Activated naive CD4-positive, alpha-beta T cell treated with anti-CD3 and anti-CD28 coated beads, Interleukin-2, amount 10 ng/mL, durations not matched to agents 7 days and 5 days (primary cell): ENCODE results near the gene COL23A1.

Experiments
- CTCF ChIA-PET: fragments of 350-600 bp; sonication (Branson Sonifier 250); formaldehyde crosslinking; loops from one replicate; lab custom pipeline; 2021; ENCODE audit warnings: antibody characterized with exemption; lab: Charles Lee
- DNase-seq: peaks from one replicate; pipeline ENCODE4 v3.0.0-alpha.2; 2020
- H3K27ac Mint-ChIP-seq: one replicate; pipeline ENCODE4 v1.8.0; 2021; ENCODE audit warnings: mild to moderate bottlenecking, moderate library complexity, mixed read lengths
- H3K27me3 Mint-ChIP-seq: one replicate; pipeline ENCODE4 v1.8.0; 2021; ENCODE audit warnings: mild to moderate bottlenecking, mixed read lengths
- H3K36me3 Mint-ChIP-seq: one replicate; pipeline ENCODE4 v1.8.0; 2021; ENCODE audit warnings: mixed read lengths
- H3K4me1 Mint-ChIP-seq: one replicate; pipeline ENCODE4 v1.8.0; 2021; ENCODE audit warnings: mixed read lengths
- H3K4me3 Mint-ChIP-seq: one replicate; pipeline ENCODE4 v1.8.0; 2021; ENCODE audit warnings: mild to moderate bottlenecking, moderate library complexity, mixed read lengths
- H3K9me3 Mint-ChIP-seq: one replicate; pipeline ENCODE4 v1.8.0; 2021; ENCODE audit warnings: mixed read lengths

The COL23A1 gene

DNA sequence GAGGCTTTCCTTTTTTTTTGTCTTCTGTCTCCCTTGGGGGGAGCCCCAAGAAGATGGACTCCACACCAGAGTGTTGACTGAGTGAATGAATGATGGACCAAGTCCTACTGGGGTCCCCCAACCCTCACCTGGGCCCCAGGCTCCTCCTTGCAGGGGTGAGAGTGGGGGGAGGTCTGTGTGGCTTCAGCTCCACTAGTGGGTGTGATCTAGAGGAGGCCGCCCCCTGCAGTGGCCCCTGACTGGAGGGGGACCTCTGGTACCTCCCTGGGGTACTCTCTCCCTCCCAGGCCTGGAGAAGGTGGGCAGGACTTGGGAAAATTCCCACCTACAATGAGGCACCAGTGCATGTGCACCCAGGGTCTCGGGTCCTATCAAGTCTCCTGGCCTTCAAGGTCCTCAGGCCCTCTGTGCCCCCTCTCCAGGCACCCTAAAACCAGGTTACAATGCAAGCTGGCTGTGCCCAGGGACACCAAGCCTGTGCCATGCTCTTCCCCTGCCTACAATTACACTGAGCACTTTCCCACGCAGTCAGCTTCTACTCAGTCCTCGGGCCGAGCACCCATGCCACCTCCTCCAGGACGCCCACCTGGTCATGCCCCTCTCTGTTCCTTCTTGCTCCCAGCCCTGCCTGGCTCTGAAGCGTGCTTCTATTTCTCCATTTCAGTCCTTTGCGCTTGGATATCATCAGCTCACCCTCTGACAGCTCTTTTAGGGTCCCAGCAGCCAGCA, 240.4 kb downstream of the COL23A1 start:
- no peak for DNase-seq
- CTCF ChIA-PET = no interaction called here
- no peaks in the 10 kb centered on the region for H3K36me3 Mint-ChIP-seq
- H3K9me3 Mint-ChIP-seq = no peaks in the 10 kb centered on the region
- H3K4me1 Mint-ChIP-seq = no peaks in the 10 kb centered on the region
- H3K27me3 Mint-ChIP-seq = peaks cover 10% of the 10 kb centered on the region
- H3K4me3 Mint-ChIP-seq = no peak overlapping the region
- H3K27ac Mint-ChIP-seq = no peak overlapping the region

DNA sequence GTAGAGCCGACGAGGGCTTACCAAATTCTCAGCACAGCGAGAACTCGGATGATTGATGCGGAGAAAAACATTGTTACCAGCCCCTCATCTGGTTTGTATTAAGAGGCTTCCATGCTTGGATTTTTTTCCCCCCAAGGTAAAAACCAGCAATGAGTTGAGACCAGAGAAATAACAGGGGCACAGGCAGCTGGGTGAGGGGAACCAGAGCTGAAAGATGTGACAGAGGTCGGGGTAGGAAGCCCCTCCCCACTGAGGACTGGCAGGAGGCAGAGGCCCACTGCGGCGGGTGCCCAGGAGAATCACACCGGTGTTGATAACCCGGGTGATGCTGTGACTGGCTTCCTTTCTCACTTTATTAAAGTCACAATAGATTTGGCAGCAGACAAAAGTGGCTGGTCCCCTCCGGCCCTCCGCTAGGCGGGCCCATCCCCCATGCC, 241.1 kb downstream of the COL23A1 start:
- Mint-ChIP-seq H3K27me3 (peaks cover 3% of the 10 kb centered on the region), H3K36me3 (no peaks in the 10 kb centered on the region), H3K27ac (no peak overlapping the region), H3K4me1 (no peaks in the 10 kb centered on the region), H3K4me3 (no peak overlapping the region), H3K9me3 (no peaks in the 10 kb centered on the region)
- no peak for DNase-seq
- CTCF ChIA-PET = no interaction called here

DNA sequence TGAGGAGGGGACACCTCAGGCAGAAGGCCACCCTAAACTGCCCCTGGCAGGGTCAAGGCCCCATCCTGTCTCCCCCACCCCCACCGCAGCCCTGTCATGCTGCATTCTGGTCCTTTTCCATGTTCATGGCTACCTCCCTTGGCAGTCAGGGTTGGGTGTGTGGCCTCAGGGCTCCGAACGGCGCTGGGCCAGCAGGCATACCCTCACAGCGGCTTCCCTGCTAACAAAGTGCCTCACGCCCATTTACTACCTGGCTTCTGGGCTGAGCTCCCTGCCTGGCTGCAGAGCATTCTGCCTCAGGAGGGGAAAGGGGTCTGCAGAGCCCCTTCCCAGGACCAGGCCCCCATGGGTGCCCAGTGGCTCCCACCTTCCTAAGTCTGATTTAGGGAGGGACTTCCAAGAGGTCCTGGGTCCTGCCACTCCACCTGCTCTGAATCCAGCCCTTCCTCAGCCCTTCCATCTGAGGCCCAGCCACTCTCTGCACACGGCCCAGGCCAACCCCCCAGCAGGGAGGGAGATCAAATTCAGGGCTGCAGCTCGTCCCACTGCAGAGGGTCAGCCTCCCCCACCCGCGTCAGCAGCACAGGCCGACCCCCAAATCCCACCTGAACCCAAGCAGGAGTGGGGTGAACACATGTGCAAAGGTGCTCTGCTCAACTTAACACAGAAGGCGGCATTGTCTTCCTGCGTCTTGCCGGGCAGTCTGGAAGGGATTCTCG, 241.7 kb downstream of the COL23A1 start:
- Mint-ChIP-seq H3K36me3 (no peaks in the 10 kb centered on the region), H3K4me1 (no peaks in the 10 kb centered on the region), H3K4me3 (no peak overlapping the region), H3K27me3 (peaks cover 3% of the 10 kb centered on the region), H3K9me3 (no peaks in the 10 kb centered on the region), H3K27ac (no peak overlapping the region)
- CTCF ChIA-PET = no interaction called here
- no peak for DNase-seq

DNA sequence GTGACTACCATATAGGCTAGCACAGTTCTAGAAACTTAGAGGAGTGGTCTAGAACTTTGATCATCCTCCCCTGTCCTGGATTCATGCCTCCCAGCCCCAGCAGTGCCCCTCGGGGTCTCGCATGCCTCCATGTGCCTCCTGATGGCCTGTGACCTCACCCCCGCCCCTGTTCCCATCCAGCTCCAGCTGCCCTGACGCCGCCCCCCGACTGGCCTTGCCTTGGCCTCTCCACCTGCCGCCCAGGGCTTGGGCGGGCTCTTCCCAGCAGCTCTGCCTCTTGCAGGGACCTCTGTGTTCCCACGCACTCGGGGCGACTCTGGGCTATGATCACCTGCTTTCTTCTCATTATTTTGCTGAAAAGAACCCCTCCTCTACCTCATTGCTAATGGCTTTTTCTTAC, 242.2 kb downstream of the COL23A1 start:
- Mint-ChIP-seq H3K27me3 (peaks cover 3% of the 10 kb centered on the region), H3K27ac (no peak overlapping the region), H3K9me3 (no peaks in the 10 kb centered on the region), H3K4me3 (no peak overlapping the region), H3K4me1 (no peaks in the 10 kb centered on the region), H3K36me3 (no peaks in the 10 kb centered on the region)
- DNase-seq = no peak
- CTCF ChIA-PET = no interaction called here

DNA sequence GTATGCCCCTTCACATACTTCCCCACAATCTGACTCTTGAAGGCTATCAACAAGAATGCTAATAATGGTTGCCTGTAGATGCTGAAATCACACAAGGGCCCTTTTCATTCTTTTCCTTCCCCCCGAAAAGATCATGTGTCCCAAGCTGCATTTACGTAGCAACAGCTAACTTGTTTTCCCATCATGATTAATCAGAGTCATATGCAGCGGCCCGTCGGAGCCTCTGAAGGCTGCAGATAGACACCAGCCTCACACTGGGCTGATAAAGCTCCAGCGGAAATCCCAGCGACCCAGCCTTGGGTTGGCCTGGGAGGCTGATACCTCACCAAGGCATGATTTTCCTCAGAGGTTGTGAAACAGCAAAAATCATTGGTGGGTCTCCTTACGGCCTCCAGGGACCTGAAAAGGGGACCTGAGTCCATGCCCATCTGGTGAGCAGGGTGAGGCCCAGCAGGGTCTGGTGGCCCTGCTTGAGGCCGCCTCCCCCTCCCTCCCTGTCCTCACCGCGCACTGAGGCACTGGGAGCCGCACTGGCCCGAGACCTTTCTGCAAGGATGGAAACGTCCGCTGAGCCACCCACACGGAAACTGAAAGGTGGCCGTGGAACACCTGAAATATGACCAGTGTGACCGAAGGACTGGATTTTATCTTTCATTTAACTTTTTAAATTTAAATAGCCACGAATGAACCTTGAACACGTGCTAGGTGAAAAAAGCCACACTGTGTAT, 243.4 kb downstream of the COL23A1 start:
- Mint-ChIP-seq H3K4me1 (no peaks in the 10 kb centered on the region), H3K4me3 (no peak overlapping the region), H3K9me3 (no peaks in the 10 kb centered on the region), H3K27me3 (peaks cover 3% of the 10 kb centered on the region), H3K27ac (no peak overlapping the region), H3K36me3 (no peaks in the 10 kb centered on the region)
- DNase-seq = no peak
- CTCF ChIA-PET = no interaction called here

DNA sequence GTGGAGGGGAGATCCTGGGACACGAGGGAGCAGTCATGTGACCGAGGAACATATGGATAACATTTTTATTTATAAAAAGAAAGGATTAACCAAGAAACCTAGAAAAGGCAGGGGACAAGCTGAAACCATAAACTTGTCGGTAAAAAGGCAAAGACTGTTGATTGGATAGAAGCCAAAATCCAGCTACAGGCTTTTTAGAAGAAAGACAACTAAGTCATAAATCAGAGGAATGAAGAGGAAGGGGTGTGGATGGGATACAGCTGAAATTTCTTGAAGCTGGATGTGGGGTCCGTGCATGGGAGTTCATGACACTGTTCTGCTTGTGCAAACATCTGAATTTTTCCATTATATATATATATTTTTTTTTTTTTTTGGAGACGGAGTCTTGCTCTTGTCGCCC, 246.9 kb downstream of the COL23A1 start:
- no peaks in the 10 kb centered on the region for H3K36me3 Mint-ChIP-seq
- CTCF ChIA-PET = no interaction called here
- no peak overlapping the region for H3K27ac Mint-ChIP-seq
- DNase-seq = no peak
- peaks cover 9% of the 10 kb centered on the region for H3K27me3 Mint-ChIP-seq
- H3K4me3 Mint-ChIP-seq = no peak overlapping the region
- H3K4me1 Mint-ChIP-seq = no peaks in the 10 kb centered on the region
- no peaks in the 10 kb centered on the region for H3K9me3 Mint-ChIP-seq

DNA sequence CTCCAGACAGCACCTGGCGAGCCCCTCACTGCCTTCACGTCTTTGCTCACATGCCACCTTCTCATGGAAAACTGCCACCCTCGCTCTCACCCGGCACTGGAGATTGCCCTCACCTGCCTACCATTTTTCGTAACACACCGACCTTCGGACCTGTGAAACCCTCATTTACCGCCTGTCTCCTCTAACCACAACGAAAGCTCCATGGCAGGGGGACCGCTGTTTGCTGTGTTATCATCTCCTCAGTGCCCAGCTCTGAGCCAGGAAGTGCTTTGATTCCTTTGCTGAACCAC, 248.4 kb downstream of the COL23A1 start:
- Mint-ChIP-seq H3K4me1 (no peaks in the 10 kb centered on the region), H3K27ac (no peak overlapping the region), H3K27me3 (peaks cover 9% of the 10 kb centered on the region), H3K9me3 (no peaks in the 10 kb centered on the region), H3K36me3 (no peaks in the 10 kb centered on the region), H3K4me3 (no peak overlapping the region)
- CTCF ChIA-PET = no interaction called here
- DNase-seq = no peak

DNA sequence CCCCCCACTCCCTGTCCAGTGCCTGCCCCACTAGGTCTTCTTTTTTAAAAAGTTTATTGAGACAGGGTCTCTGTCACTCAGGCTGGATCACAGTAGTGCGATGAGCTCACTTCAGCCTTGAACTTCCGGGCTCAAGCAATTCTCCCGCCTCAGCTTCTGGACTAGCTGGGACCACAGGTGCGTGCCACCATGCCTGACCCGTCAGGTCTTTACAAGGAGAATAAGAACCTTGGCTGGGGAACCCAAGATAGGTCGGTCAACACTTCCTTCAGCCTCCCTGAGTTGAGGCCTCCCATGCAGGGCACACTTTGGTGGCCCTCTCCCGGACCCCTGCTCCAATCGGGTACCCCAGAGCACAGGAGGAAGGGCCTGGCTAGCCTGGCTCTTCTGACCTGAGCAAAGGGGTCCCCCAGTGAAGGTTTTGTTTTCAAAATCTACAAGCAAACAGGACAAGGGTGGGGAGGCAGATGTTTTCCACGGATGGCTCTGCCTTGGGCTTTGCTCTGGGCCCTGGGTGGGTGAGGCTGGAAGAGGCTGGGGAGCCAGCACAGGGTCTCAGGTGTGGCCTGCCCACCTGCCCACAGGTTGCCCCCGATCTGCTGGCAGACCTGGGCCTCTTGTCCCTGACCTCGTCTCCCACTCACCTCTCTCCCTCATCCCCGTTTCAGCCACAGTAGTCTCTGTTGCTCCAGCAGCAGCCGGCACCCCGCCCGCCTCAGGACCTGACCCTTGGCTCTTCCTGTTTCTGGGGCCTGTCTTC, 248.9 kb downstream of the COL23A1 start:
- Mint-ChIP-seq H3K4me3 (no peak overlapping the region), H3K36me3 (no peaks in the 10 kb centered on the region), H3K27me3 (peaks cover 9% of the 10 kb centered on the region), H3K9me3 (no peaks in the 10 kb centered on the region), H3K4me1 (no peaks in the 10 kb centered on the region), H3K27ac (no peak overlapping the region)
- CTCF ChIA-PET = no interaction called here
- no peak for DNase-seq

DNA sequence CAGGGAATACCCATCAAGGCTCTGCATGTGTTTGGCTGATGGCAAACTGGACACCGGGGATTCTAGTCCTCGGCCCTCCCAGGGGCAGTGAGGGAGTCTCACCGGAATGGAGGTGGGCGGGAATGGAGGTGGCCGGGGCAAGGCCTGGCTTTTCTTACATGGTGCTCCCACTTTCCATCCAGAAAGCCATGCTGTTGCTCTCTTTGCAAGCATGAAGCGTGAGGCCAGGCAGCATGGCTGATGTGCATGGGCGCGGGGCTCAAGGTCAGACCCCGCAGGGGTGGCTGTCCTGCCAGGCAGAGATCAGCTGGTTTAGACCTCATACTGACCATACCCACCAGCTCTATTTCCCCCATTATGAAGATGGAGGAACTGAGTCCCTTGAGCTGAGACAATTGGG, 249.6 kb downstream of the COL23A1 start:
- CTCF ChIA-PET = no interaction called here
- no peaks in the 10 kb centered on the region for H3K9me3 Mint-ChIP-seq
- H3K4me1 Mint-ChIP-seq = no peaks in the 10 kb centered on the region
- peaks cover 9% of the 10 kb centered on the region for H3K27me3 Mint-ChIP-seq
- no peak for DNase-seq
- H3K27ac Mint-ChIP-seq = no peak overlapping the region
- no peaks in the 10 kb centered on the region for H3K36me3 Mint-ChIP-seq
- no peak overlapping the region for H3K4me3 Mint-ChIP-seq

DNA sequence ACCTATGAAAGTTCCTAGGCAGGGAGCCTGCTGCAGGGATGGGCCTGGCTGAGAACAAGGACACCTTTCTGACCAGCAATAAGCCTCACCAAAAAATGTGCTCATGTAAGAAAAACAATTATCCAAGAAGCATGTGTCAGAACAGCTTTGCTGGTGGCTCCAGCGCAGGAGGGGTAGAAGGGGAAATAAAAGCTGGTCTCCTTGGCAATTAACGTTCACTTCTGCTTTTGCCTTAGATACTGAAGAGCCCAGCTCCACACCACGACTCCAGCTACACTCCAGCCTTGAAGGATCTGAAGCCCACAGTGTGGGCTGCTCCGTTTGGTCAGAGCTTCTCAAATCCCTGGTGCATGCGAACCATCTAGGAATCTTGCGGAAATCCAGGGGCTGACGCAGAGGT, 250.0 kb downstream of the COL23A1 start:
- Mint-ChIP-seq H3K4me3 (no peak overlapping the region), H3K36me3 (no peaks in the 10 kb centered on the region), H3K27me3 (peaks cover 9% of the 10 kb centered on the region), H3K9me3 (no peaks in the 10 kb centered on the region), H3K4me1 (no peaks in the 10 kb centered on the region), H3K27ac (no peak overlapping the region)
- no peak for DNase-seq
- CTCF ChIA-PET = no interaction called here

DNA sequence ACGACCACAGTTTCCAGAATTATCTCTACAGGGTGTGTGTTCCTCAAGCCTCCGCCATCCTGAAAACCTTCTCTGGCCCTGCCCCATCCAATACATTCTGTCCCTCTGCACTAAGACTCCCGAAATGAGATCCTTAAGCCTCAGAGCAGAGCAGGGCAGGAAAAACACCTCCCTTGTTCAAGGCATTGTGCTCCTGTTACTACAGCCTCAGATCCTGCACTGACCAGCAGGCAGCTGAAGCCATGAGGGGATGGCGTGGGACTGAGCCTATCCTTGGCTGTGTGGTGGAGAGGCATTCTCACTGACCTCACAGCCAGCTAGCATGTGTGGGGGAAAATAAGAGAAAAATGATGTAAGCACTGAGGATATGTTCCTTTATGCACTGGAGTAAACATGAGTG, 250.9 kb downstream of the COL23A1 start:
- H3K9me3 Mint-ChIP-seq = no peaks in the 10 kb centered on the region
- no peak for DNase-seq
- H3K27ac Mint-ChIP-seq = no peak overlapping the region
- H3K4me1 Mint-ChIP-seq = no peaks in the 10 kb centered on the region
- H3K27me3 Mint-ChIP-seq = peaks cover 9% of the 10 kb centered on the region
- H3K4me3 Mint-ChIP-seq = no peak overlapping the region
- H3K36me3 Mint-ChIP-seq = no peaks in the 10 kb centered on the region
- CTCF ChIA-PET = no interaction called here

DNA sequence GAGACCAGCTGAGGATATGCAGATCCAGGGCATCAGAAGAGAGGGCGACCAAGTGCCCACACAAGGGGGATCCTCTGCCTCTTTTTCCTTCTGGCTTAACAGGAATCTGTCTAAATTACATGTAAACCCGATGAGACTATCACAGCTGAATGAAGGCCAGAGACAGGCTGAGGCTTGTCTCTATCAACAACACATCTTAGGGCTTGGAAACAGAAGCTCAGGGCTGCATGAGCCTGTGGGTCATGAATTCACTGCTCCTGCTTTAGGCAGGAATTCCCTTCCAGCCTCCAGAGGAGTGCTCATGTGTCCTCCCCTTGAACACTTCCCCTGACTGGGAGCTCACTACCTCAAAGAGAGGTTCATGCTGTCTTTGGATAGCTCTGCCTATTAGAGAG, 251.4 kb downstream of the COL23A1 start:
- H3K27me3 Mint-ChIP-seq = peaks cover 11% of the 10 kb centered on the region
- no peaks in the 10 kb centered on the region for H3K36me3 Mint-ChIP-seq
- DNase-seq = no peak
- H3K4me3 Mint-ChIP-seq = no peak overlapping the region
- CTCF ChIA-PET = no interaction called here
- H3K9me3 Mint-ChIP-seq = no peaks in the 10 kb centered on the region
- no peaks in the 10 kb centered on the region for H3K4me1 Mint-ChIP-seq
- no peak overlapping the region for H3K27ac Mint-ChIP-seq

DNA sequence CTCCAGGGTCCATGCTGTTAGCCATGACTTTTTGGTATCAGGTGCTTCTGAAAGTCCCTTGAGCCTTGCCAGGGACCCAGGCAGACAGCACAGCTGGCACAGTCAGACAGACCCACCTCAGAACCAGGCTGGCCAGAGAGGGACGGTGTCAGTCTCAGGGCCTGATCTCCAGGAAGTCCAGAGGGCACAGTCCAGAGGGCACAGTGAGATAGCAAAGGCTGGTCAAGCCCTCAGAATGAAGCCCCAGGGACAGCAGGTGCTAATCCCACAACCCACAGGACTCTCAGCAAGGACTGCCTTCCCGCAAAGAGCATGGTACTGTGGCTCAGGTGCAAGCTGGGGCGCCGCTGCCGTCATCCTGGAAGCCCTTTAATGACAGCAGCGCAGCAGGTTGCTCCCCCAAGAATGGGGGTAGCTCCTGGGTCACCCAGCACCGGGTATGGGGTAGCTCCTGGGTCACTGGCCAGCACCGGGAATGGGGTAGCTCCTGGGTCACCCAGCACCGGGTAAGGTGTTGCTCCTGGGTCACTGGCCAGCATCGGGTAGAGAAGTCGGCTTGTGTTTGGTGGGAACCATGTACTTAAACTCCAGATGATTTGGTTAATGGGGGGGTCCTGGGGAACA, 252.0 kb downstream of the COL23A1 start:
- DNase-seq = no peak
- Mint-ChIP-seq H3K36me3 (no peaks in the 10 kb centered on the region), H3K4me1 (no peaks in the 10 kb centered on the region), H3K9me3 (no peaks in the 10 kb centered on the region), H3K27ac (no peak overlapping the region), H3K27me3 (peaks cover 12% of the 10 kb centered on the region), H3K4me3 (no peak overlapping the region)
- CTCF ChIA-PET = no interaction called here

DNA sequence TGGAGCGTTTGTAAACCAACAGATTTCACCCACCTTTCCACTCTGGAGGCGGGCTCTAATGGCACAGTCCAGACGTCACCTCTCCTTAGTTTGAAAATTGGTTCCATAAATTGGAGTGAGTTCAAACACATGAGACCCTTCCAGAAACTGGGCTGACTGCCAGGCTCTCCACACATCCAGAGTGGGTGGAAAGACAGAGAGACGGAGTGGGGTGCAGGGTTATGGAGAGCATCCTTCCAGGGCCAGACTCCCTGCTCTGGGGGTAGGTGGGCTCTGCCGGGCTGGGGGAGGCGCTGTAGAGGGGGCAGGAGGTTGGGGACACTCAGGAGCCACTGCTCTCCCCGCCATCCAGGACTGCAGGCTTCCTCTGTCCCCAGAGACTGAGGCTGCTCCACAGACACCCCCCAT, 252.9 kb downstream of the COL23A1 start:
- Mint-ChIP-seq H3K4me1 (no peaks in the 10 kb centered on the region), H3K27me3 (peaks cover 12% of the 10 kb centered on the region), H3K4me3 (no peak overlapping the region), H3K36me3 (no peaks in the 10 kb centered on the region), H3K27ac (no peak overlapping the region), H3K9me3 (no peaks in the 10 kb centered on the region)
- no peak for DNase-seq
- CTCF ChIA-PET = no interaction called here
